HEK293 (cell line): ENCODE data around the gene GNG12.

Source experiments
- FEZF1 ChIP-seq: fragments of 450-650 bp; formaldehyde crosslinking; IDR thresholded peaks from 2 replicates; pipeline ENCODE4 v1.5.1; 2016; ENCODE audit warnings: missing biosample characterization, missing genetic modification characterization
- KLF1 ChIP-seq: fragments of 450-650 bp; formaldehyde crosslinking; IDR thresholded peaks from 2 replicates; pipeline ENCODE4 v1.5.1; 2016; ENCODE audit warnings: missing biosample characterization, missing genetic modification characterization
- WT1 ChIP-seq: fragments of 450-650 bp; formaldehyde crosslinking; IDR thresholded peaks from 2 replicates; pipeline ENCODE4 v1.5.1; 2016; ENCODE audit warnings: missing biosample characterization, missing genetic modification characterization
- ZBTB17 ChIP-seq: fragments of 450-650 bp; formaldehyde crosslinking; IDR thresholded peaks from 2 replicates; pipeline ENCODE4 v1.5.1; 2016; ENCODE audit warnings: missing biosample characterization, missing genetic modification characterization
- ZFP69B ChIP-seq: fragments of 450-650 bp; formaldehyde crosslinking; IDR thresholded peaks from 2 replicates; pipeline ENCODE4 v1.5.1; 2016; ENCODE audit warnings: missing biosample characterization, missing genetic modification characterization
- ZNF211 ChIP-seq: fragments of 450-650 bp; formaldehyde crosslinking; IDR thresholded peaks from 2 replicates; pipeline ENCODE4 v1.5.1; 2016; ENCODE audit warnings: low read depth, missing biosample characterization, missing genetic modification characterization
- ZNF544 ChIP-seq: fragments of 450-650 bp; formaldehyde crosslinking; IDR thresholded peaks from 2 replicates; pipeline ENCODE4 v1.5.0; 2017; ENCODE audit warnings: missing biosample characterization, missing genetic modification characterization
- ZNF561 ChIP-seq: fragments of 450-650 bp; IDR thresholded peaks from 2 replicates; pipeline ENCODE4 v1.5.1; 2018; ENCODE audit warnings: missing biosample characterization, missing genetic modification characterization, borderline replicate concordance
- ZNF610 ChIP-seq: fragments of 450-650 bp; formaldehyde crosslinking; IDR thresholded peaks from 2 replicates; pipeline ENCODE4 v1.5.1; 2016; ENCODE audit warnings: missing biosample characterization, missing genetic modification characterization, borderline replicate concordance
- ZNF629 ChIP-seq: fragments of 450-650 bp; formaldehyde crosslinking; IDR thresholded peaks from 2 replicates; pipeline ENCODE4 v1.5.1; 2017; ENCODE audit warnings: missing biosample characterization, missing genetic modification characterization
- ZNF660 ChIP-seq: fragments of 450-650 bp; IDR thresholded peaks from 2 replicates; pipeline ENCODE4 v1.5.1; 2018; ENCODE audit warnings: missing biosample characterization, mild to moderate bottlenecking, missing genetic modification characterization
- ZSCAN30 ChIP-seq: fragments of 450-650 bp; IDR thresholded peaks from 2 replicates; pipeline ENCODE4 v1.5.1; 2018; ENCODE audit warnings: missing biosample characterization, mild to moderate bottlenecking, missing genetic modification characterization, moderate library complexity
- TF ChIP-seq, protein P1 (sequence below): fragments of 450-650 bp; formaldehyde crosslinking; IDR thresholded peaks from 2 replicates; pipeline ENCODE4 v1.5.1; 2016; ENCODE audit warnings: missing biosample characterization, missing genetic modification characterization
- TF ChIP-seq, protein P2 (sequence below): fragments of 450-650 bp; formaldehyde crosslinking; IDR thresholded peaks from 2 replicates; pipeline ENCODE4 v1.5.1; 2016; ENCODE audit warnings: missing biosample characterization, missing genetic modification characterization
- TF ChIP-seq, protein P3 (sequence below): fragments of 450-650 bp; IDR thresholded peaks from 2 replicates; pipeline ENCODE4 v1.5.1; 2018; ENCODE audit warnings: missing biosample characterization, mild to moderate bottlenecking, missing genetic modification characterization
- TF ChIP-seq, protein P4 (sequence below): fragments of 450-650 bp; formaldehyde crosslinking; IDR thresholded peaks from 2 replicates; pipeline ENCODE4 v1.5.1; 2017; ENCODE audit warnings: missing biosample characterization, mild to moderate bottlenecking, missing genetic modification characterization, moderate library complexity
- TF ChIP-seq, protein P5 (sequence below): fragments of 450-650 bp; formaldehyde crosslinking; IDR thresholded peaks from 2 replicates; pipeline ENCODE4 v1.5.1; 2016; ENCODE audit warnings: missing biosample characterization, missing genetic modification characterization
- TF ChIP-seq, protein P6 (sequence below): fragments of 450-650 bp; formaldehyde crosslinking; conservative IDR thresholded peaks from 2 replicates; pipeline ENCODE4 v1.5.1; 2016; ENCODE audit warnings: low read depth, missing biosample characterization, missing genetic modification characterization
- TF ChIP-seq, protein P7 (sequence below): fragments of 450-650 bp; formaldehyde crosslinking; IDR thresholded peaks from 2 replicates; pipeline ENCODE4 v1.5.1; 2017; ENCODE audit warnings: missing biosample characterization, missing genetic modification characterization
- TF ChIP-seq, protein P8 (sequence below): fragments of 450-650 bp; formaldehyde crosslinking; IDR thresholded peaks from 2 replicates; pipeline ENCODE4 v1.5.1; 2016; ENCODE audit warnings: missing biosample characterization, missing genetic modification characterization

Gene GNG12

GRCh38 chr1:67713057-67713846, 120.0 kb downstream of the GNG12 start (continued):
- TF ChIP-seq, protein P1, sequence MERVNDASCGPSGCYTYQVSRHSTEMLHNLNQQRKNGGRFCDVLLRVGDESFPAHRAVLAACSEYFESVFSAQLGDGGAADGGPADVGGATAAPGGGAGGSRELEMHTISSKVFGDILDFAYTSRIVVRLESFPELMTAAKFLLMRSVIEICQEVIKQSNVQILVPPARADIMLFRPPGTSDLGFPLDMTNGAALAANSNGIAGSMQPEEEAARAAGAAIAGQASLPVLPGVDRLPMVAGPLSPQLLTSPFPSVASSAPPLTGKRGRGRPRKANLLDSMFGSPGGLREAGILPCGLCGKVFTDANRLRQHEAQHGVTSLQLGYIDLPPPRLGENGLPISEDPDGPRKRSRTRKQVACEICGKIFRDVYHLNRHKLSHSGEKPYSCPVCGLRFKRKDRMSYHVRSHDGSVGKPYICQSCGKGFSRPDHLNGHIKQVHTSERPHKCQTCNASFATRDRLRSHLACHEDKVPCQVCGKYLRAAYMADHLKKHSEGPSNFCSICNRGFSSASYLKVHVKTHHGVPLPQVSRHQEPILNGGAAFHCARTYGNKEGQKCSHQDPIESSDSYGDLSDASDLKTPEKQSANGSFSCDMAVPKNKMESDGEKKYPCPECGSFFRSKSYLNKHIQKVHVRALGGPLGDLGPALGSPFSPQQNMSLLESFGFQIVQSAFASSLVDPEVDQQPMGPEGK (tag by site-specific recombination) = peak; percentile 63
- TF ChIP-seq, protein P2, sequence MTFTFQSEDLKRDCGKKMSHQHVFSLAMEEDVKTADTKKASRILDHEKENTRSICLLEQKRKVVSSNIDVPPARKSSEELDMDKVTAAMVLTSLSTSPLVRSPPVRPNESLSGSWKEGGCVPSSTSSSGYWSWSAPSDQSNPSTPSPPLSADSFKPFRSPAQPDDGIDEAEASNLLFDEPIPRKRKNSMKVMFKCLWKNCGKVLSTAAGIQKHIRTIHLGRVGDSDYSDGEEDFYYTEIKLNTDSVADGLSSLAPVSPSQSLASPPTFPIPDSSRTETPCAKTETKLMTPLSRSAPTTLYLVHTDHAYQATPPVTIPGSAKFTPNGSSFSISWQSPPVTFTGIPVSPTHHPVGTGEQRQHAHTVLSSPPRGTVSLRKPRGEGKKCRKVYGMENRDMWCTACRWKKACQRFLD (tag by site-specific recombination) = no peak
- no peak for TF ChIP-seq ZFP69B (tag by site-specific recombination)
- TF ChIP-seq ZSCAN30 = 0 out of 2 replicates have a peak, but pooled peaks have one; percentile 12
- peak; percentile 48 for TF ChIP-seq ZNF629 (tag by site-specific recombination)
- peak; percentile 92 for TF ChIP-seq FEZF1 (tag by site-specific recombination)
- peak; percentile 73; the same call in 1 of the 2 replicates for TF ChIP-seq ZBTB17
- peak; percentile 26; the same call in 1 of the 2 replicates for TF ChIP-seq ZNF561 (tag by site-specific recombination)
- peak; percentile 79 for TF ChIP-seq ZNF660 (tag by site-specific recombination)
- peak; percentile 33; the same call in 1 of the 2 replicates for TF ChIP-seq KLF1 (tag by site-specific recombination)
- TF ChIP-seq, protein P3, sequence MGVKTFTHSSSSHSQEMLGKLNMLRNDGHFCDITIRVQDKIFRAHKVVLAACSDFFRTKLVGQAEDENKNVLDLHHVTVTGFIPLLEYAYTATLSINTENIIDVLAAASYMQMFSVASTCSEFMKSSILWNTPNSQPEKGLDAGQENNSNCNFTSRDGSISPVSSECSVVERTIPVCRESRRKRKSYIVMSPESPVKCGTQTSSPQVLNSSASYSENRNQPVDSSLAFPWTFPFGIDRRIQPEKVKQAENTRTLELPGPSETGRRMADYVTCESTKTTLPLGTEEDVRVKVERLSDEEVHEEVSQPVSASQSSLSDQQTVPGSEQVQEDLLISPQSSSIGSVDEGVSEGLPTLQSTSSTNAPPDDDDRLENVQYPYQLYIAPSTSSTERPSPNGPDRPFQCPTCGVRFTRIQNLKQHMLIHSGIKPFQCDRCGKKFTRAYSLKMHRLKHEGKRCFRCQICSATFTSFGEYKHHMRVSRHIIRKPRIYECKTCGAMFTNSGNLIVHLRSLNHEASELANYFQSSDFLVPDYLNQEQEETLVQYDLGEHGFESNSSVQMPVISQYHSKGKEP = 0 out of 2 replicates have a peak, but pooled peaks have one; percentile 4
- TF ChIP-seq, protein P4, sequence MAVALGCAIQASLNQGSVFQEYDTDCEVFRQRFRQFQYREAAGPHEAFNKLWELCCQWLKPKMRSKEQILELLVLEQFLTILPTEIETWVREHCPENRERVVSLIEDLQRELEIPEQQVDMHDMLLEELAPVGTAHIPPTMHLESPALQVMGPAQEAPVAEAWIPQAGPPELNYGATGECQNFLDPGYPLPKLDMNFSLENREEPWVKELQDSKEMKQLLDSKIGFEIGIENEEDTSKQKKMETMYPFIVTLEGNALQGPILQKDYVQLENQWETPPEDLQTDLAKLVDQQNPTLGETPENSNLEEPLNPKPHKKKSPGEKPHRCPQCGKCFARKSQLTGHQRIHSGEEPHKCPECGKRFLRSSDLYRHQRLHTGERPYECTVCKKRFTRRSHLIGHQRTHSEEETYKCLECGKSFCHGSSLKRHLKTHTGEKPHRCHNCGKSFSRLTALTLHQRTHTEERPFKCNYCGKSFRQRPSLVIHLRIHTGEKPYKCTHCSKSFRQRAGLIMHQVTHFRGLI (tag by site-specific recombination) = no peak
- TF ChIP-seq ZNF211 (tag by site-specific recombination) = no peak
- TF ChIP-seq, protein P5, sequence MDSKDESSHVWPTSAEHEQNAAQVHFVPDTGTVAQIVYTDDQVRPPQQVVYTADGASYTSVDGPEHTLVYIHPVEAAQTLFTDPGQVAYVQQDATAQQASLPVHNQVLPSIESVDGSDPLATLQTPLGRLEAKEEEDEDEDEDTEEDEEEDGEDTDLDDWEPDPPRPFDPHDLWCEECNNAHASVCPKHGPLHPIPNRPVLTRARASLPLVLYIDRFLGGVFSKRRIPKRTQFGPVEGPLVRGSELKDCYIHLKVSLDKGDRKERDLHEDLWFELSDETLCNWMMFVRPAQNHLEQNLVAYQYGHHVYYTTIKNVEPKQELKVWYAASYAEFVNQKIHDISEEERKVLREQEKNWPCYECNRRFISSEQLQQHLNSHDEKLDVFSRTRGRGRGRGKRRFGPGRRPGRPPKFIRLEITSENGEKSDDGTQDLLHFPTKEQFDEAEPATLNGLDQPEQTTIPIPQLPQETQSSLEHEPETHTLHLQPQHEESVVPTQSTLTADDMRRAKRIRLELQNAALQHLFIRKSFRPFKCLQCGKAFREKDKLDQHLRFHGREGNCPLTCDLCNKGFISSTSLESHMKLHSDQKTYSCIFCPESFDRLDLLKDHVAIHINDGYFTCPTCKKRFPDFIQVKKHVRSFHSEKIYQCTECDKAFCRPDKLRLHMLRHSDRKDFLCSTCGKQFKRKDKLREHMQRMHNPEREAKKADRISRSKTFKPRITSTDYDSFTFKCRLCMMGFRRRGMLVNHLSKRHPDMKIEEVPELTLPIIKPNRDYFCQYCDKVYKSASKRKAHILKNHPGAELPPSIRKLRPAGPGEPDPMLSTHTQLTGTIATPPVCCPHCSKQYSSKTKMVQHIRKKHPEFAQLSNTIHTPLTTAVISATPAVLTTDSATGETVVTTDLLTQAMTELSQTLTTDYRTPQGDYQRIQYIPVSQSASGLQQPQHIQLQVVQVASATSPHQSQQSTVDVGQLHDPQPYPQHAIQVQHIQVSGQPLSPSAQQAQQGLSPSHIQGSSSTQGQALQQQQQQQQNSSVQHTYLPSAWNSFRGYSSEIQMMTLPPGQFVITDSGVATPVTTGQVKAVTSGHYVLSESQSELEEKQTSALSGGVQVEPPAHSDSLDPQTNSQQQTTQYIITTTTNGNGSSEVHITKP (tag by site-specific recombination) = peak; percentile 40; the same call in 1 of the 2 replicates
- peak; percentile 73 for TF ChIP-seq WT1 (tag by site-specific recombination)
- TF ChIP-seq, protein P6, sequence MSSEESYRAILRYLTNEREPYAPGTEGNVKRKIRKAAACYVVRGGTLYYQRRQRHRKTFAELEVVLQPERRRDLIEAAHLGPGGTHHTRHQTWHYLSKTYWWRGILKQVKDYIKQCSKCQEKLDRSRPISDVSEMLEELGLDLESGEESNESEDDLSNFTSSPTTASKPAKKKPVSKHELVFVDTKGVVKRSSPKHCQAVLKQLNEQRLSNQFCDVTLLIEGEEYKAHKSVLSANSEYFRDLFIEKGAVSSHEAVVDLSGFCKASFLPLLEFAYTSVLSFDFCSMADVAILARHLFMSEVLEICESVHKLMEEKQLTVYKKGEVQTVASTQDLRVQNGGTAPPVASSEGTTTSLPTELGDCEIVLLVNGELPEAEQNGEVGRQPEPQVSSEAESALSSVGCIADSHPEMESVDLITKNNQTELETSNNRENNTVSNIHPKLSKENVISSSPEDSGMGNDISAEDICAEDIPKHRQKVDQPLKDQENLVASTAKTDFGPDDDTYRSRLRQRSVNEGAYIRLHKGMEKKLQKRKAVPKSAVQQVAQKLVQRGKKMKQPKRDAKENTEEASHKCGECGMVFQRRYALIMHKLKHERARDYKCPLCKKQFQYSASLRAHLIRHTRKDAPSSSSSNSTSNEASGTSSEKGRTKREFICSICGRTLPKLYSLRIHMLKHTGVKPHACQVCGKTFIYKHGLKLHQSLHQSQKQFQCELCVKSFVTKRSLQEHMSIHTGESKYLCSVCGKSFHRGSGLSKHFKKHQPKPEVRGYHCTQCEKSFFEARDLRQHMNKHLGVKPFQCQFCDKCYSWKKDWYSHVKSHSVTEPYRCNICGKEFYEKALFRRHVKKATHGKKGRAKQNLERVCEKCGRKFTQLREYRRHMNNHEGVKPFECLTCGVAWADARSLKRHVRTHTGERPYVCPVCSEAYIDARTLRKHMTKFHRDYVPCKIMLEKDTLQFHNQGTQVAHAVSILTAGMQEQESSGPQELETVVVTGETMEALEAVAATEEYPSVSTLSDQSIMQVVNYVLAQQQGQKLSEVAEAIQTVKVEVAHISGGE (tag by site-specific recombination) = 0 out of 2 replicates have a peak, but pooled peaks have one; percentile 20
- TF ChIP-seq, protein P7, sequence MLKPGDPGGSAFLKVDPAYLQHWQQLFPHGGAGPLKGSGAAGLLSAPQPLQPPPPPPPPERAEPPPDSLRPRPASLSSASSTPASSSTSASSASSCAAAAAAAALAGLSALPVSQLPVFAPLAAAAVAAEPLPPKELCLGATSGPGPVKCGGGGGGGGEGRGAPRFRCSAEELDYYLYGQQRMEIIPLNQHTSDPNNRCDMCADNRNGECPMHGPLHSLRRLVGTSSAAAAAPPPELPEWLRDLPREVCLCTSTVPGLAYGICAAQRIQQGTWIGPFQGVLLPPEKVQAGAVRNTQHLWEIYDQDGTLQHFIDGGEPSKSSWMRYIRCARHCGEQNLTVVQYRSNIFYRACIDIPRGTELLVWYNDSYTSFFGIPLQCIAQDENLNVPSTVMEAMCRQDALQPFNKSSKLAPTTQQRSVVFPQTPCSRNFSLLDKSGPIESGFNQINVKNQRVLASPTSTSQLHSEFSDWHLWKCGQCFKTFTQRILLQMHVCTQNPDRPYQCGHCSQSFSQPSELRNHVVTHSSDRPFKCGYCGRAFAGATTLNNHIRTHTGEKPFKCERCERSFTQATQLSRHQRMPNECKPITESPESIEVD (tag by site-specific recombination) = 0 out of 2 replicates have a peak, but pooled peaks have one; percentile 14
- TF ChIP-seq ZNF610 (tag by site-specific recombination) = no peak
- no peak for TF ChIP-seq ZNF544
- TF ChIP-seq, protein P8, sequence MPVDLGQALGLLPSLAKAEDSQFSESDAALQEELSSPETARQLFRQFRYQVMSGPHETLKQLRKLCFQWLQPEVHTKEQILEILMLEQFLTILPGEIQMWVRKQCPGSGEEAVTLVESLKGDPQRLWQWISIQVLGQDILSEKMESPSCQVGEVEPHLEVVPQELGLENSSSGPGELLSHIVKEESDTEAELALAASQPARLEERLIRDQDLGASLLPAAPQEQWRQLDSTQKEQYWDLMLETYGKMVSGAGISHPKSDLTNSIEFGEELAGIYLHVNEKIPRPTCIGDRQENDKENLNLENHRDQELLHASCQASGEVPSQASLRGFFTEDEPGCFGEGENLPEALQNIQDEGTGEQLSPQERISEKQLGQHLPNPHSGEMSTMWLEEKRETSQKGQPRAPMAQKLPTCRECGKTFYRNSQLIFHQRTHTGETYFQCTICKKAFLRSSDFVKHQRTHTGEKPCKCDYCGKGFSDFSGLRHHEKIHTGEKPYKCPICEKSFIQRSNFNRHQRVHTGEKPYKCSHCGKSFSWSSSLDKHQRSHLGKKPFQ (tag by site-specific recombination) = peak; percentile 69
